ENCODE measurements around the gene RNF224.

RNF224 gene

GRCh38 chr9:137192859-137193258 is 34.4 kb upstream of the RNF224 start:
- no peak for DNase-seq

GRCh38 chr9:137193771-137194170 is 33.5 kb upstream of the RNF224 start:
- no peak for DNase-seq

GRCh38 chr9:137194388-137194787 is 32.9 kb upstream of the RNF224 start:
- DNase-seq, result no peak

- peak; percentile 22 for DNase-seq
Measured at GRCh38 chr9:137194909-137195308, 32.4 kb upstream of the RNF224 start.

GRCh38 chr9:137195525-137196220 is 31.6 kb upstream of the RNF224 start:
- peak; percentile 75 for DNase-seq

- DNase-seq, result no peak
Measured at GRCh38 chr9:137198051-137198901, 29.0 kb upstream of the RNF224 start.

- DNase-seq, result no peak
Measured at GRCh38 chr9:137198902-137199283, 28.4 kb upstream of the RNF224 start.

- no peak for DNase-seq
Measured at GRCh38 chr9:137199411-137200121, 27.7 kb upstream of the RNF224 start.

GRCh38 chr9:137200311-137201204 is 26.7 kb upstream of the RNF224 start, which contains the start of gene TPRN:
Gene TPRN, minus strand, starts transcription at chr9:137200741. Its CDS starts 30 bp downstream, at chr9:137200711.
- DNase-seq, result peak; percentile 95

GRCh38 chr9:137201205-137201868 is 26.0 kb upstream of the RNF224 start:
- DNase-seq, result no peak

GRCh38 chr9:137202966-137203365 is 24.3 kb upstream of the RNF224 start:
- DNase-seq, result no peak

- DNase-seq, result no peak
Measured at GRCh38 chr9:137204731-137205125, 22.6 kb upstream of the RNF224 start.

- peak; percentile 20 for DNase-seq
Measured at GRCh38 chr9:137205126-137206069, 21.9 kb upstream of the RNF224 start, which contains the start of the genes NDOR1 and TMEM203. Gene NDOR1, plus strand, starts transcription at chr9:137205700. Its CDS starts 78 bp downstream, at chr9:137205778. Gene TMEM203, minus strand, starts transcription at chr9:137205648. Its CDS starts 234 bp downstream, at chr9:137205414.

GRCh38 chr9:137206602-137207001 is 20.7 kb upstream of the RNF224 start:
- DNase-seq, result no peak

GRCh38 chr9:137211532-137211931 is 15.8 kb upstream of the RNF224 start:
- DNase-seq, result no peak

GRCh38 chr9:137212520-137212919 is 14.8 kb upstream of the RNF224 start:
- no peak for DNase-seq

GRCh38 chr9:137213160-137214060 is 13.9 kb upstream of the RNF224 start:
- no peak for DNase-seq

GRCh38 chr9:137214620-137215019 is 12.7 kb upstream of the RNF224 start:
- no peak for DNase-seq
